ENCODE results near the gene RALGPS1.

RALGPS1 gene

GRCh38 chr9:127244609-127245601 lies 330.3 kb downstream of the RALGPS1 start (continued):
- TF ChIP-seq ZBTB11 (tag by site-specific recombination; conservative IDR thresholded peaks at IDR 0.05; ENCODE audit: low read depth) (peak; percentile 77), GFI1B (tag by site-specific recombination; IDR thresholded peaks at IDR 0.05) (no peak), GLIS2 (tag by site-specific recombination; IDR thresholded peaks at IDR 0.05) (no peak), ZNF10 (tag by site-specific recombination; IDR thresholded peaks at IDR 0.05) (no peak), ZNF223 (tag by site-specific recombination; IDR thresholded peaks at IDR 0.05) (peak; percentile 96), ZNF366 (tag by site-specific recombination; conservative IDR thresholded peaks at IDR 0.05) (no peak), MYNN (tag by site-specific recombination; IDR thresholded peaks at IDR 0.05; ENCODE audit: borderline replicate concordance) (no peak), ZNF596 (tag by site-specific recombination; IDR thresholded peaks at IDR 0.05) (no peak), MZF1 (tag by site-specific recombination; IDR thresholded peaks at IDR 0.05; ENCODE audit: borderline replicate concordance) (no peak), SP2 (tag by site-specific recombination; IDR thresholded peaks at IDR 0.05) (peak; percentile 92), ZNF26 (tag by site-specific recombination; IDR thresholded peaks at IDR 0.05) (no peak), KLF9 (tag by site-specific recombination; IDR thresholded peaks at IDR 0.05; ENCODE audit: low read depth) (no peak), ZNF341 (tag by site-specific recombination; IDR thresholded peaks at IDR 0.05; ENCODE audit: low read depth) (no peak)
- TF ChIP-seq, protein P1, sequence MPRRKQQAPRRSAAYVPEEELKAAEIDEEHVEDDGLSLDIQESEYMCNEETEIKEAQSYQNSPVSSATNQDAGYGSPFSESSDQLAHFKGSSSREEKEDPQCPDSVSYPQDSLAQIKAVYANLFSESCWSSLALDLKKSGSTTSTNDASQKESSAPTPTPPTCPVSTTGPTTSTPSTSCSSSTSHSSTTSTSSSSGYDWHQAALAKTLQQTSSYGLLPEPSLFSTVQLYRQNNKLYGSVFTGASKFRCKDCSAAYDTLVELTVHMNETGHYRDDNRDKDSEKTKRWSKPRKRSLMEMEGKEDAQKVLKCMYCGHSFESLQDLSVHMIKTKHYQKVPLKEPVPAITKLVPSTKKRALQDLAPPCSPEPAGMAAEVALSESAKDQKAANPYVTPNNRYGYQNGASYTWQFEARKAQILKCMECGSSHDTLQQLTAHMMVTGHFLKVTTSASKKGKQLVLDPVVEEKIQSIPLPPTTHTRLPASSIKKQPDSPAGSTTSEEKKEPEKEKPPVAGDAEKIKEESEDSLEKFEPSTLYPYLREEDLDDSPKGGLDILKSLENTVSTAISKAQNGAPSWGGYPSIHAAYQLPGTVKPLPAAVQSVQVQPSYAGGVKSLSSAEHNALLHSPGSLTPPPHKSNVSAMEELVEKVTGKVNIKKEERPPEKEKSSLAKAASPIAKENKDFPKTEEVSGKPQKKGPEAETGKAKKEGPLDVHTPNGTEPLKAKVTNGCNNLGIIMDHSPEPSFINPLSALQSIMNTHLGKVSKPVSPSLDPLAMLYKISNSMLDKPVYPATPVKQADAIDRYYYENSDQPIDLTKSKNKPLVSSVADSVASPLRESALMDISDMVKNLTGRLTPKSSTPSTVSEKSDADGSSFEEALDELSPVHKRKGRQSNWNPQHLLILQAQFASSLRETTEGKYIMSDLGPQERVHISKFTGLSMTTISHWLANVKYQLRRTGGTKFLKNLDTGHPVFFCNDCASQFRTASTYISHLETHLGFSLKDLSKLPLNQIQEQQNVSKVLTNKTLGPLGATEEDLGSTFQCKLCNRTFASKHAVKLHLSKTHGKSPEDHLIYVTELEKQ (tag by site-specific recombination; IDR thresholded peaks at IDR 0.05; ENCODE audit: borderline replicate concordance) = no peak
- TF ChIP-seq, protein P2, sequence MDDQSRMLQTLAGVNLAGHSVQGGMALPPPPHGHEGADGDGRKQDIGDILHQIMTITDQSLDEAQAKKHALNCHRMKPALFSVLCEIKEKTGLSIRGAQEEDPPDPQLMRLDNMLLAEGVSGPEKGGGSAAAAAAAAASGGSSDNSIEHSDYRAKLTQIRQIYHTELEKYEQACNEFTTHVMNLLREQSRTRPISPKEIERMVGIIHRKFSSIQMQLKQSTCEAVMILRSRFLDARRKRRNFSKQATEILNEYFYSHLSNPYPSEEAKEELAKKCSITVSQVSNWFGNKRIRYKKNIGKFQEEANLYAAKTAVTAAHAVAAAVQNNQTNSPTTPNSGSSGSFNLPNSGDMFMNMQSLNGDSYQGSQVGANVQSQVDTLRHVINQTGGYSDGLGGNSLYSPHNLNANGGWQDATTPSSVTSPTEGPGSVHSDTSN (CRISPR knock-in tag; IDR thresholded peaks at IDR 0.05) = peak; percentile 76; the same call in 1 of the 2 replicates
- TF ChIP-seq, protein P3, sequence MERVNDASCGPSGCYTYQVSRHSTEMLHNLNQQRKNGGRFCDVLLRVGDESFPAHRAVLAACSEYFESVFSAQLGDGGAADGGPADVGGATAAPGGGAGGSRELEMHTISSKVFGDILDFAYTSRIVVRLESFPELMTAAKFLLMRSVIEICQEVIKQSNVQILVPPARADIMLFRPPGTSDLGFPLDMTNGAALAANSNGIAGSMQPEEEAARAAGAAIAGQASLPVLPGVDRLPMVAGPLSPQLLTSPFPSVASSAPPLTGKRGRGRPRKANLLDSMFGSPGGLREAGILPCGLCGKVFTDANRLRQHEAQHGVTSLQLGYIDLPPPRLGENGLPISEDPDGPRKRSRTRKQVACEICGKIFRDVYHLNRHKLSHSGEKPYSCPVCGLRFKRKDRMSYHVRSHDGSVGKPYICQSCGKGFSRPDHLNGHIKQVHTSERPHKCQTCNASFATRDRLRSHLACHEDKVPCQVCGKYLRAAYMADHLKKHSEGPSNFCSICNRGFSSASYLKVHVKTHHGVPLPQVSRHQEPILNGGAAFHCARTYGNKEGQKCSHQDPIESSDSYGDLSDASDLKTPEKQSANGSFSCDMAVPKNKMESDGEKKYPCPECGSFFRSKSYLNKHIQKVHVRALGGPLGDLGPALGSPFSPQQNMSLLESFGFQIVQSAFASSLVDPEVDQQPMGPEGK (tag by site-specific recombination; IDR thresholded peaks at IDR 0.05) = peak; percentile 43; the same call in 1 of the 2 replicates
- TF ChIP-seq, protein P4, sequence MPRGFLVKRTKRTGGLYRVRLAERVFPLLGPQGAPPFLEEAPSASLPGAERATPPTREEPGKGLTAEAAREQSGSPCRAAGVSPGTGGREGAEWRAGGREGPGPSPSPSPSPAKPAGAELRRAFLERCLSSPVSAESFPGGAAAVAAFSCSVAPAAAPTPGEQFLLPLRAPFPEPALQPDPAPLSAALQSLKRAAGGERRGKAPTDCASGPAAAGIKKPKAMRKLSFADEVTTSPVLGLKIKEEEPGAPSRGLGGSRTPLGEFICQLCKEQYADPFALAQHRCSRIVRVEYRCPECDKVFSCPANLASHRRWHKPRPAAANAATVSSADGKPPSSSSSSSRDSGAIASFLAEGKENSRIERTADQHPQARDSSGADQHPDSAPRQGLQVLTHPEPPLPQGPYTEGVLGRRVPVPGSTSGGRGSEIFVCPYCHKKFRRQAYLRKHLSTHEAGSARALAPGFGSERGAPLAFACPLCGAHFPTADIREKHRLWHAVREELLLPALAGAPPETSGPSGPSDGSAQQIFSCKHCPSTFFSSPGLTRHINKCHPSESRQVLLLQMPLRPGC (tag by site-specific recombination; IDR thresholded peaks at IDR 0.05) = no peak
